Stimulated activated CD8-positive, alpha-beta memory T cell treated with anti-CD3 and anti-CD28 coated beads, Interleukin-15, amount 100 ng/mL, for 48 hours (primary cell): ENCODE data around the gene CD33.
"Not testable (repeated sequence)": the region's sequence is repeated elsewhere in the genome, so short reads cannot be mapped to it uniquely, and the experiment has no call there.

Experiments
- DNase-seq, 2 donors: peaks; one replicate each; pipeline ENCODE4 v3.0.0-alpha.2; 2020; ENCODE audit warnings: low read depth in 2 of 2

CD33 gene

DNA sequence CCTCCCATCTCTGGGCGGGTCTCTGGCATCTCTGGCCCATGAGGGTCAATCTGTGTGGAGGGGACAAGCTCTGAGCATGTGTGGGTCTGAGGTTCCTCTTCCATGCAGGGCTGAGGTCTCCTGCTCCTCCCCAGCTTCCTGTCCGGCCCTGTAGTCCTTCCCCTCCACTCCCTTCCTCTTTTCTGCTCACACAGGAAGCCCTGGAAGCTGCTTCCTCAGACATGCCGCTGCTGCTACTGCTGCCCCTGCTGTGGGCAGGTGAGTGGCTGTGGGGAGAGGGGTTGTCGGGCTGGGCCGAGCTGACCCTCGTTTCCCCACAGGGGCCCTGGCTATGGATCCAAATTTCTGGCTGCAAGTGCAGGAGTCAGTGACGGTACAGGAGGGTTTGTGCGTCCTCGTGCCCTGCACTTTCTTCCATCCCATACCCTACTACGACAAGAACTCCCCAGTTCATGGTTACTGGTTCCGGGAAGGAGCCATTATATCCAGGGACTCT lies at the start of gene CD33:
Gene CD33 (plus strand): TSS at position 183 of the 496 bp plus-strand sequence. CDS start 39 bp downstream, at position 222.
- not testable (repeated sequence) for DNase-seq

DNA sequence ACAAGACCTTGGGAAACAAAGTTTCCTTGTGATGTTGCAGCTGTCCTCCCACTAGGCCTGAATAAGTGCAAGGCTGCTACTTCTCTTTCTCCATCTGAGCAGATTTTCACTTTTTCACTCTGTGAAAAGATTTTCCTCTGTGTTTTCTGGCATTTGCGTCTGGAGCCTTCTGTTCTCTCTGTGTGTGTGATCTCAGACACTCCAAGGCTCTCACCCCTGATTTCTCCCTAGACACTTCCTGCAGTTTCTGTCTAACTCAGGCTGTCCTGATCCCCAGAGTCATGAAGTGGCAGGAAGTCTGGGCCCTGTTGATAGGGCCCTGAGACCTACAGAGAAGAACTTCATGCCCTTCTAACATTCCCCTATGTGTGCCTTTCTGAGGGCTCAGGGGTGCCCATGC lies 45.6 kb upstream of the CD33 start:
- DNase-seq, result no peak

DNA sequence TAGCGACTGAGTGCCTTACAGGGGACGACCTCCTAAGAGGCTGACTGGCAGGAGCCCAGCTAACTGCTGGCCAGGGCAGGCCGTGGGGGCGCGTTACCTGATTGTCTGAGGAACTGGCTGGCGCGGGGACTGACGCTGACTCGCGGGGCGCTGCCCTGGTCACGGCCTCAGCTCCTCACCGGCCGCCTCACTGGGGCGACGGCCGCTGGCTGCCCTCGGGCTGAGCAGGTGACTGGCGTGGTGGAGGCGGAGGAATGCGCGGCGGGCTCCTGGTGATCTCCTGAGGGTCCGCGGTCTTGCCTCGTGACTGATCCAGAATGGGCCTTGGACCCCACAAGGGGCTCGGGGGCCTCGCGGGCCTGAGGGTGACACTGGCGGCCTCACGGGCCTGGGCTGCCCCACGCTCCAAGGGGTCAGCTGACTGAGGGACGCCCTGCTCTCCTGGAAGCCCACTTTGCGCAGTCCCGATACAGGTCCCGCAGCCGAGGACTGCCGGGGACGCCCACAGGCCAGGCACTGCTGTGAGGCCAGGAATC lies 43.4 kb upstream of the CD33 start:
- no peak for DNase-seq

DNA sequence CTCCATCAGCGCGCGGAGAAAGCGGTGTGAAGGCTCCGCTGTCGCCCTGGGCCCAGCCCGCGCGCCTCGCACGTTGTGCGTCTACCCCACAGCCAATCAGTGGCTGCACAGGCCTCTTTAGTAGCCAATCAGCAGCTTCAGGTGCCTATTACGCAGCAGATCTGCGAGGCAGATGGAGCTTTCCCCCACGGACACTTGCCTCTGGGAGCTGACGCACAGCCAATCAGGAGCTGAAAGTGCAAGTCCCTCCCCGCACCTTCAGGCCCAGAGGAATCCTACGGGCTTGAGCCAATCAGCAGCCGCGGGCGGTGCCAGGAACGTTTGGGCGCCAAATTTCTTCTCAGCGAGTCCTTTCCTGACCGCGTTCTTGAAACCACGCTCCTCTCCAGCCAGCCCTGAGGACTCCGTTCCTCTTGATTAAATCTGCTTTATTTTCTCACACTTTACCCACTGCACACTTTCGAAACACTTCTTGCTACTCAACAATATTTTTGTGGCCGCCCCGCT lies 42.9 kb upstream of the CD33 start:
- DNase-seq, result peak in 1 of 2 donors; percentile 29

DNA sequence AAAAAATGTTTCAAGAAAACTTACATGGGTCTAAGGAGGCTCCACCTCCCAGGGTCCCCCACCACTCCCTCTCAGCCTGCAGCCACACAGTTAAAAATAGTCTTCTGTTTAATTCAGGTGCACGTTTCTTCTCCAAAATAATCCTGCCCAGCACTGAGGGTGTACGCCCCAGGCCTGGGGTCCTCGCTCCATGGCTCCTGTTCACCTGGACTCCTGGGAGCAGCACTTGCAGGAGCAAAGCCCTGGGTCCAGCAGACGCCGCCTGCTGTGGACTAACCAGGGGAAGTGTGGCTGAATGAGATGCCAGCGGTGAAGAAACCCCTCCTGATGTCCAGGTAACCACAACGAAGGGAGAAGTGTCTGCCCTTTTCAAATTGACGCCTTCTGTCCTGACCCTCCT lies 41.3 kb upstream of the CD33 start:
- no peak for DNase-seq

DNA sequence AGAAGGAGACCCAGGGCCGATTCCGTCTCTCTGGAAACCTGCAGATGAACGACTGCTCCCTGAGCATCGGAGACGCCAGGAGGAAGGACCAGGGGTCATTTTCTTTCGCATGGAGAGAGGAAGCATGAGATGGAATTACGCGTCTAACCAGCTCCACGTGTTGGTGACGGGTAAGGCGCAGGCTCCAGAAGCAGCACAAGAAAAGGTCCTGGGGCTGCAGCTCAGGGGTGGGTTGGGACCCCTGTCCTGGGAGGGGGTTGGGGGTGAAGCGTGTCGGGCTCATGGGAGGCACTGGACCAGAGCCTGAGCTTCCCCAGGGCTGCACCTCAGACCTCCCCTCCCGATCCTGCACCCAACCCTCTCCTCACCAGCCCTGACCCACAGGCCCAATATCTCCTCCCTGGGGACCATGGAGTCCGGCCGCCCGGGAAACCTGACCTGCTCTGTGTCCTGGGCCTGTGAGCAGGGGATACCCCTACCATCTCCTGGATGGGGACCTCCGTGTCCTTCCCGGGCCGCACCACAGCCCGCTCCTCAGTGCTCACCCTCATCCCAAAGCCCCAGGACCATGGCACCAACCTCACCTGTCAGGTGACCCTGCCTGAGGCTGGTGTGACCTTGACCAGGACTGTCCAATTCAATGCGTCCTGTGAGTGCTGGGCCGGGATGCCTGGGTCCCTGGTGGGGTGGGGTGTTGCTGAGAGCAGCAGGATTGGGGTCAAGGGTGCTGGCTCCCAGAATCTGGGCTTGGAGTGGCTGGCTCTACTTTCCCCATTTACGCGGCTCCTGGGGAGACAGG lies 39.6 kb upstream of the CD33 start:
- no peak for DNase-seq

DNA sequence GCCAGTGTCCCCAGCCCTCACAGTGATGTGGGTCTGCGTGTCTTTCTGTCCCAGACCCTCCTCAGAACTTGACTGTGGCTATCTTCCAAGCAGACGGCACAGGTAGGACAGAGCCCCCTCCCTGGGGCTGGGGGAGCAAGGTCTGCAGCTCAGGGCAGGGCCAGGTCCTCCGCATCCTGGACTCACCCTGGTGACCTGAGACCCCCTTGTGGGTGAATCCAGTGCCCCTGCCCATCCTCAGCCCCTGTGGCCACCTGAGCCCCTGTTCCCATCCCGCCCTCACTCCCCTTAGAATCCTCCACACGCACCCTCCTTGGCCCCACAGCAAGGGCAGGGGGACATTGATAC lies 39.0 kb upstream of the CD33 start:
- DNase-seq, result no peak

DNA sequence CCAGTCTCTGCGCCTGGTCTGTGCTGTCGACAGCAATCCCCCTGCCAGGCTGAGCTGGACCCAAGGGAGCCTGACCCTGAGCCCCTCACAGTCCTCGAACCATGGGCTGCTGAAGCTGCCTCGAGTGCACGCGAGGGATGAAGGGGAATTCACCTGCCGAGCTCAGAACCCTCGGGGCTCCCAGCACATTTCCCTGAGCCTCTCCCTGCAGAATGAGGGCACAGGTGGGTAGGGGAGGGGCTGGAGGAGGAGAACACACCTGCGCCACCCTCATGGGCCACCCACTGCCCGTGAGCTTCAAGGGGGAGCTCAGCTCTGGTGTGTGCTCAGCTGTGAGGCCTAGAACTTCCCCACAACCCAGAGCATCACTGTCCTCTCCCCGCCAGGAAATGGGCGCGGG lies 38.6 kb upstream of the CD33 start:
- DNase-seq, result no peak

DNA sequence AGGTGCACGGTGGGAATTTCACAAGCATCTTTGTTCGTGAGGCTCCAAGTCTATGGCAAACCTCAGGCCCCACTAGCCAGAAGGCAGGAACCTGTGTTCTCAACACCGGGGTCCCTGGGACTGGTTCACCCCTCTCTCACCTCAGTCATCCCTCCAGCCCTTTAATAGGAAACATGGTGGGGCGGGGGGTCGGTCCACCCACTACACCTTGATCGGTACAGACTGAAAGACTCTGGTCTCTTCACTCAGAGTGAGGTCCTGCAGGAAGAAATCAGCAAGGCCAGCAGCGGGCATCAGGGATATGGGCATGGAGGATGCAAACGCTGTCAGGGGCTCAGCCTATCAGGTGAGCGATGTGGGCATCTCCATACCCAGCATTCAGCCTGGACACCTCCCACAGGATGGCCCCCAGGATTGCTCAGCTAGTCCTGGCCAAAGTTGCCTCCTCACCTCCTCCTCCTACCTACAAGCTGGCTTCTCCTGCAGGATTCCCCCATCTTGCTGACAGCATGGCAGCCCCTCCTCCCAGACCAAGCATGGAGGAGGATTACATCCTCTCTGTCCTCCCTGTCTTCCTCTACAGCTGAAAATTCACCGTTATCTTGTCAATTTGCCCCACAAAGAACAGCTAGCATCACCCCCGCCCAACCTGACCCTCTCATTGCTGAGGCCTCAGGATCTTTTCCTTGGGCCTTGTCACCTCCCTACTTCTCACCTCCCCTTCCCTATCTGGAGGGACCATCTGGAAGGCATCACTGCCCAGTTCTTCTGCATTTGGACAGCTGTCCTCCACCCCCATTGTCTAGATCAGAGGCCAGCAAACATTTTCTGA lies 37.3 kb upstream of the CD33 start:
- no peak for DNase-seq

DNA sequence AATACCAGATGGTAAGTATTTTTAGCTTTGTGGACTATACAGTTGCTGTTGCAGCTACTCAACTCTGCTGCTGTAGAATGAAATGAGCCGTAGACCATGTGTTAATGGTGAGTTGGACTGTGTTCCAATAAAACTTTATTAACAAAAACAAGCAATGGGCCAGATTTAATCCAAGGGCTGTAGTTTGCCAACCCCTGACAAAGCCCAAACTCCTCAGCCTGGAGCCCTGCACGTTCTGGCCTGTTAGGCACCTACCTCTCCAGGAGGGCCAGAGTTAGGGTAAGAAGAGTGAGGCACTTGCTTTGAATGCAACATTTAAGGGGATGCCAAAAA lies 36.7 kb upstream of the CD33 start:
- no peak for DNase-seq

DNA sequence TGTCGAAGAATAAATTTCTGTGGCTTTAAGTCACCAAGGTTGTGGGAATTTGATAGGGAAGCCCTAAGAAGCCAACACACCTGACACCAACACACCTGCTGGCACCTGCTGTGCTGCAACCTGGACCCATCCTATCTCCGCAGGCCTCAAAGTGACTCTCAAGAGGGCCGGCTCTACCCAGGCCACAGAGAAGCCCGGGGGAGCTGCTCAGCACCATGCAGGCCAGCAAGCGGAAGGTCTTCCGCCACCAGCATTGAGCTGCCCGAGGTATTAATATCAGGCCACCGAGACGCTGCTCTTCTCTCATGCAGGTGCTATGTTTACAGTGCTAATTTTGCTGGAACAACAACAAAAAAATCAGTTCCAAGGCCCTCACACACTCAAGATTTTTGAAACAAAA lies 32.2 kb upstream of the CD33 start:
- no peak for DNase-seq

DNA sequence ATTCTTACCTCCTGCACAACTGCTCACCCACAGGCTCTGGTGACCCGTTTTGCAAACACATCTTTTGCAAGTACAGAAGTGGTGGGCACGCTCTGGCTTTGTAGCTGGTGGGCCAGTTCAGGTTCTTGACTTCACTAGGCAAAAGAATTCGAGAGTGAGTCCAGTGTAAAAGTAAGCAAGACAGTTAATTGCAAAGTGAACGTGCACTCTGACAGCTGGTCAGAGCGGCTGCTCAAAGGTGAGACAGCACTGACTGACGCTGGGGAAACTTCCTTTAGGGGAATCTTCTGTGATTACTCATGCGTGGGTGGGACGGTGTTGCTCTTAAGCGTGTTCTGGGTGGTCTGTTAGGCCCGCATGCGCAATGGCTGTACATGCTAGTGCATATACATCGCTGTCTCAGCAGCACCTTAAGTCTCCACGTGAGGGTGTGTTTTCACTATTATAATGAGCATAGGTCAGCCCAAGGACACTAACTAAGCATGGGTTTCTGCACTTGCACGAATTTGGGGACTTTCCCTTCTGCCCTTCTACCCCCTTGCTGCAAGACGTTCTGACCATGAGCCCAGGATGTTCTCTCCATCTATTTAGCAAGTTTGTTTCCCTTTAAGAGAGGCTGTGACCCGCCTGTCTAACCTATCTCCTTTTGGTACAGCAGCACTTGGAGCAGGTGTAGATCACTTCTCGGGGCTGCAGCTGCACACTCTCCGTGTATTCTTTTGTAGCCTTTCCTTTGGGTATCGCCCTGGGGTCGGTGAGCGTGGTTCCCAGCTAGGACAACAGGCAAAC lies 30.2 kb upstream of the CD33 start:
- DNase-seq, result no peak

DNA sequence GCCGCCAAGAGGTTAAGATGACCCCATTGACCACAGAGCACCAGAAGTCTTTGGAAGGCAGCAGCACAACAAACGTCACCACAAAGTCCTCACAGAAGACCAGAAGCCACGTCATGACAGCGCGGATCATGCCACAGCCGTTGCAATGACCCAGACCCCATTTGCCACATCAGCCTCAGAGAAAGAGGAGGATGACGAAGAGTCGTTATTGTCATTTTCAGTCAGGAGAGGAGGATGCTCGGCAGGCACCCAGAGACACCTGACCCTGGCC lies 29.6 kb upstream of the CD33 start:
- DNase-seq, result no peak

DNA sequence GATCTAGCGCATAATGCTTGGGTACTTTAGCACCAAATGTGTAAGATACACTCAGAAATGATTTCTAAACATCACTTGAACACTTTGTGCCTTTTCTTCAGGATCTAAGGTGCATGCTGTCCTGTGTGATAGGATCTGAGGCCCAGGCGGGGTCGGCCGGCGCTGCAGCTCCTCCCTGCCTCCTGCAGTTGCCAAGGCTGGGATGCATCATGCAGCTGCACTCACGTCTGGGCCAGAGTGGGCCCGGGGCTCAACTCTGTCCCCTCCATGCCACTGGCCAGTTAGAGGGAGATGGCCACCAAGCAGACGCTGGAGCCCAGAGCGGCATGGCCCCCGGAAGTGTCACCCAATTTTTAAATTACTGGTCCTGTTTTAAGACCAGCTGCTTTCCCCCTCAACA lies 29.3 kb upstream of the CD33 start:
- no peak for DNase-seq

DNA sequence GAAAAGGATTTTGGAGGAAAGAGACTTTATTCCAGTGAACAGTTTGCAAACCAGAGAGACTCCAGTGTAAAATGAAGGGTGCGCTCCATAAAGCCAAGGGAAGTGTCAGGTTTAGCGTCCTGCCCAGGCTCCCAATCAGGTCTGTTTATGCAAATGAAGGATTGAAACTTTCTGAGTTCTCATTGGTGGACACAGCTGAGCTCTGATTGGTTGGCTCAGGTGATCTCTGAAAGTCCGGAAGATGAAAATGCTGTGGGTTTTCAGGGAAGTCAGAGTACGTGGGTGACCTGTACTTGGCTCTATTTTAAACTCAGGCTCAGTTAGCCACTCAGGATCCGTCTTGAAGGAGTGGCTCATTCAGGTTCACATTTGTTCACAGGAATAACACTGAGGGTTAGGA lies 28.7 kb upstream of the CD33 start:
- DNase-seq, result no peak

DNA sequence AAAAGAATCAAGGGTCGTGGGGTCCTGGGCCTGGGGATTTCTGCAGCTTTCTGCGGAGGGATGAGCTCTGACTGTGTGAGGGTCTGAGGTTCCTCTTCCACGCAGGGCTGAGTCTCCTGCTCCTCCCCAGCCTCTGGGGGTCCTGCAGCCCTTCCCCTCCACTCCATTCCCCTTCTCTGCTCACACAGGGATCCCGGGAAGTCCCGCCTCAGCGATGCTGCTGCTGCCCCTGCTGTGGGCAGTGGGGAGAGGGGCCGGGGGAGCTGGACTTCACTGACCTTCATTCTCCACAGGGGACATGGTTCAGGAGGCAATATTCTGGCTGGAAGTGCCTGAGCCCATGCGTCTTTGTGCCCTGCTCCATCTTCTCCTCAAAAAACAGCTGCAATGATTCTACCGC lies 26.2 kb upstream of the CD33 start:
- no peak for DNase-seq

DNA sequence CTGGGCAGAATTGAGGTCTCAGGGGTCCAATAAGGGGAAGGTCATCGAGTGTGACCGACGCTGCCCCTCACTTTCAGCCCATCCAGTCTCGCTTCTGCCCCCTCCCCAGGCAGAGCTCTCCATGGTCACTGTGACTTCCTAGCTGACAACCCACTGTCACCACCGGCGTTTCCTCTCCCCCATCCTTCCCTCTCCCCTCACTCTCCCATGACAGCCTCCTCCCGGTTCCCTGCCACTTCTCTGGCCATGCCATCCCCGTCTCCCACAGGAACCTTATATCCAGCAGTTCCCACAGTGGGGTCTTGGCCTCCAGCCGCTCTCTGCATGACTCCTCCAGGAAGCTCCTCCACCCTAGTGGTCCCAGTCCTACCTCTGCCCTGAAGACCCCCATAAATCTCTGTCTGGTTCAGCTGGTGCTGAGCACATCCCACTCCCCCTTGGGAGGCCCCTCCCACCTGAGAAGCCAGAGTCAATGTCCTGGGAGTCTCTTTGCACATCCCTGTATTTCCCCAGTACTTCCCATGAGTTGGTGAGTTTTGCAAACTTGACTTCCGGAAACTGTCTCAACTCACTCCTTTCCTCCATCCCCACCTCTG lies 24.7 kb upstream of the CD33 start:
- DNase-seq, result no peak

DNA sequence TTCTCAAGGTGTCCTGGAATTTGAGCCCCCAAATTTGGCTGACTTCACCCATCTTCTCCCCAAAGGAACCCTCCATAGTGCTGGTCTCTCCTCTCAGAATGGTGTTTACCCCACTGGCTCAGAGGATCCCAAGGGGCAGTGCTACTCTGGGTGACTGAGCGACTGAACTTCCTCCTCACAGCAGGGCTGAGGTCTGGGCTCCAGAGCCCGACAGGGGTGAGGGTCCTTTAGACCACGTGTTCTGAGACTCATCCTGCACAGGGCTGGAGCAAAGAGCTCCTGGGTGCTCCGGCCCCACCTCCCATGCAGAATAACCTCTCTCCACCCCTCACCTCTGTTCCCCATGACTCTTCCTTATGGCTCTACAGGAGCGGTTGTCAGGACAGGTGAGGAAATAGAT lies 23.2 kb upstream of the CD33 start:
- no peak for DNase-seq

DNA sequence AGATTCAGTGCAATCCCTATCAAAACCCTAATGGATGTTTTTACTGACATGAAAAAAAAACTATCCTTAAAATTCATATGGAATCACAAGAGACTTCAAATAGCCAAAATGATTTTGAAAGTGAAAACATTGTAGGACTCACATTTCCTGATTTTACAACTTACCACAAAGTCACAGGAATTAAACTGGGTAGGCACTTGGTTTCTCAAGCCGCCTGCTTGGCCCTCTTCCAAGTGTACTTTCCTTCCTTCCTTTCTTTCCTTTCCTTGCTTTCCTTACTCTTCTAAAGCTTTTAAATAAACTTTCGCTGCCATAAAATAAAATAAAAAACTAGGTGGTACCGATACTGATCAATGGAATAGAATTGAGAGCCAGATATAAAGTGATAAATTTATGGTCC lies 21.0 kb upstream of the CD33 start:
- DNase-seq, result no peak

DNA sequence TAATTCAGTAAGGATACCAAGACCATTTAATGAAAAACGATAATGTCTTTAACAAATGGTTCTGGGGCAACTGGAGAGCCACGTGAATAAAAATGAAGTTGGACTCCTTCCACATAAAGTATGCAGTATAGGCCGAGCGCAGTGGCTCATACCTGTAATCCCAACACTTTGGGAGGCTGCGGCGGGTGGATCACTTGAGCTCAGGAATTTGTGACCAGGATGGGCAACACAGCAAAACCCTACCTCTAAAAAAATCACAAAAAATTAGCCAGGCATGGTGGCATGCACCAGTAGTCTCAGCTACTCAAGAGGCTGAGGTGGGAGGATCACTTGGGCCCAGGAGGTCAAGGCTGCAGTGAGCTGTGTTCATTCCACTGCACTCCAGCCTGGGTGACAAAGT lies 20.6 kb upstream of the CD33 start:
- no peak for DNase-seq

DNA sequence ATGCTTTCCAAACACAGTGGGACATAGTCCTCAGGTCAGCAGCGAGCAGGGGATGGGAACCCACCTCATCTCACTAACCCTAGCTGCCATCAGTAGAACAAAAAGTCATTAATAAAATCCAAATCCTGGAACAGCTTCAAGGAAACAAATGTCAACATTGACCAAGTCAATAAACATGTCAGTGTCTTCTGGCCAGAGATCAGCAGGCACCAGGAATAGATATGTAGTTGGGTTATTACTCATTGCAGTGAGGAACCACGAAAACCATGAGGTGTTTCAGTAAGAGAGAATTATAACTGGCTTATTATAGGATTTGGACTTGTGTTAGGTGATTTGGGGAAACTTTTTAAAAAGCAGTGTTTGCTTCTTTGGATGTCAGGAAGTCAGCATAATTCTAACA lies 17.1 kb upstream of the CD33 start:
- DNase-seq, result no peak
